GM19239 (cell line): ENCODE results near the gene BABAM2.
"Not testable (repeated sequence)": the region's sequence is repeated elsewhere in the genome, so short reads cannot be mapped to it uniquely, and the experiment has no call there.

ENCODE experiments used
- DNase-seq: peaks from one replicate; pipeline ENCODE4 v3.0.0; 2011; ENCODE audit warnings: low spot score; ENCODE audit not compliant: insufficient read length
- FAIRE-seq: peaks from 2 replicates; lab custom pipeline; 2011; peaks lifted over from hg19 to GRCh38; lab: Jason Lieb, UNC

Gene BABAM2

DNA sequence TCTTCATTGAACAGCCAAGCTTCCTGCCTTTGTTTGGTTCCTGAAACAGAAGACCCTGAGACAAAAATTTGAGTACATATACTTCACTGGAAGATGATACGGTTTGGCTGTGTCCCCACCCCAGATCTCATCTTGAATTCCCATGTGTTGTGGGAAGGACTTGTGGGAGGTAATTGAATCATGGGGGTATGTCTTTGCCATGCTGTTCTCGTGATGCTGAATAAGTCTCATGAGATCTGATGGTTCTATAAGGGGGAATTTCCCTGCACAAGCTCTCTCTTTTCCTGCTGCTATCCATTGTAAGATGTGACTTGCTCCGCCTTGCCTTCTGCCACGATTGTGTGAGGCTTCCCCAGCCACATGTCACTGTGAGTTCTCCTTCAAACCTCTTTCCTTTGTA, 76.5 kb downstream of the BABAM2 start:
- FAIRE-seq = no peak
- no peak for DNase-seq

DNA sequence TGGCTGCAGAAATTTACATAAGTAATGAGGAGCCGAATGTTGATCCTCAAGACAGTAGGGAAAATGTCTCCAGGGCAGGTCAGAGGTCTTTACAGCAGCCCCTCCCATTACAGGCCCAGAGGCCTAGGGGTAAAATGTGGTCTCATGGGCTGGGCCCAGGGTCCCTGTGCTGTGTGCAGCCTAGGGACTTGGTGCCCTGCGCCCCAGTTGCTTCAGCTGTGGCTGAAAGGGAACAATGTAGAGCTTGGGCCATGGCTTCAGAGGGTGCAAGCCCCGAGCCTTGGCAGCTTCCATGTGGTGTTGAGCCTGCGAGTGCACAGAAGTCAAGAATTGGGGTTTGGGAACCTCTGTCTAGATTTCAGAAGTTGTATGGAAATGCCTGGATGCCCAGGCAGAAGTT, 77.5 kb downstream of the BABAM2 start:
- DNase-seq, FAIRE-seq: not testable (repeated sequence)

DNA sequence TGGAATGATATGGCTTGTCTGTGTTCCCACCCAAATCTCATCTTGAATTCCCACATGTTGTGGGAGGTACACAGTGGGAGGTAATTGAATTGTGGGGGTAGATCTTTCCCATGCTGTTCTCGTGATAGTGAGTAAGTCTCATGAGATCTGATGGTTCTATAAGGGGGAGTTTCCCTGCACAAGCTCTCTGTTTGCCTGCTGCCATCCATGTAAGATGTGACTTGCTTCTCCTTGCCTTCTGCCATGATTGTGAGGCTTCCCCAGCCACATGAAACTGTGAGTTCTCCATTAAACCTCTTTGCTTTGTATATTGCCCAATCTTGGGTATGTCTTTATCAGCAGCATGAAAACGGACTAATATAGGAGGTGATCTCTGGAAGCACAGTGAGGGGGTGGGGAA, 78.4 kb downstream of the BABAM2 start:
- DNase-seq, FAIRE-seq: not testable (repeated sequence)

- DNase-seq = no peak
- FAIRE-seq = no peak
Measured at GRCh38 chr2:27972311-27972710, 81.8 kb downstream of the BABAM2 start.

- no peak for DNase-seq
Measured at GRCh38 chr2:27973592-27973991, 83.1 kb downstream of the BABAM2 start.

DNA sequence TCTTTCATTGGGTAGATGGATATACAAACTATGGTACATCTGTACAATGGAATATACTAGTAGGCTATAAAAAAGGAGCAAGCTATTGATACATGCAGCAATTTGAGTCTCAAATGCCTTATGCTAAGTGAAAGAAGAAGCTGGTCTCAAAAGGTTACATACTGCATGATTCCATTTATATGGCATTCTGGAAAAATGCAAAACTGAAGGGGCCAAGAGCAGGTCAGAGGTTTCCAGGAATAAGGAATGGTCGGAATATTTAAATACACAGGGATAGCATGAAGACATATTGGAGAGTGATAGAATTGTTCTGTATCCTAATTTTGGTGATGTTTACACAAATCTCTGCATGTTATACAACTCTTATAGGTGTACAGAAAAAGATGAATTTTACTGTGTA, 85.8 kb downstream of the BABAM2 start:
- no peak for DNase-seq
- FAIRE-seq = no peak

More at GRCh38 chr2:27973592-27973991, 83.1 kb downstream of the BABAM2 start:
- no peak for FAIRE-seq

GRCh38 chr2:27977731-27978312, 87.3 kb downstream of the BABAM2 start:
- no peak for FAIRE-seq
- DNase-seq = no peak

DNA sequence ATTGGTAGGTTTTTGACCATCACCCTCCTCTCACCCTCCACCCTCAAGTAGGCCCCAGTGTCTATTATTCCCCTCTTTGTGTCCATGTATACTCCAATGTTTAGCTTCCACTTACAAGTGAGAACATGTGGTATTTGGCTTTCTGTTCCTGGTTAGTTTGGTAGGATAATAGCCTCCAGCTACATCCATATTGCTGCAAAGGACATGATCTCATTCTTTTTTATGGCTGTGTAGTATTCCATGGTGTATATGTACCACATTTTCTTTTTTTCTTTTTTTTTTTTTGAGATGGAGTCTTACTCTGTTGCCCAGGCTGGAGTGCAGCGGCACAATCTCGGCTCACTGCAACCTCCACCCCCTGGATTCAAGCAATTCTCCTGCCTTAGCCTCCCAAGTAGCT, 88.2 kb downstream of the BABAM2 start:
- FAIRE-seq, DNase-seq: not testable (repeated sequence)

- no peak for DNase-seq
Measured at GRCh38 chr2:27980242-27980641, 89.7 kb downstream of the BABAM2 start.

GRCh38 chr2:27984153-27984552, 93.6 kb downstream of the BABAM2 start:
- FAIRE-seq (no peak), DNase-seq (no peak)

More at GRCh38 chr2:27980242-27980641, 89.7 kb downstream of the BABAM2 start:
- FAIRE-seq = no peak

GRCh38 chr2:27988306-27988705, 97.8 kb downstream of the BABAM2 start:
- FAIRE-seq = no peak
- no peak for DNase-seq

DNA sequence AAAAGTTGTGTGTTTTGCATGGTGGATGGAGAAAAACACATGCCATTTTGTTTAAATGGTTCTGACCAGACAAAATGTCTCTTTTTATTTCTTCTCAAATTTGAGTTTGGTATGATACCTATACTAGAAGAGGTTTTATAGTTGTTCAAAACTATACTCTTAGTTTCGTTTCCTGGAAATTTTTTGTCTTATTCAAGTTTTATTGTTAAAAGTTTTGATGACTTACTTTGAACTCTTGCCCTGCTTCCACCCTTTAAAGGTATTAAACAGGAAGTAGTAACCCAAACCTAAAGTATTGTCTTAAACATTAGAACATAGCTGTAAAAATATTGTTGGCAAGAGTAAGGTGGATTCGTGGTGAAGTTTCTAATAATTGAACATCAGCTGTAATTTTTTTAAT, 98.2 kb downstream of the BABAM2 start:
- DNase-seq (no peak), FAIRE-seq (no peak)

- DNase-seq = no peak
Measured at GRCh38 chr2:27989149-27989548, 98.6 kb downstream of the BABAM2 start.

GRCh38 chr2:27990030-27990590, 99.6 kb downstream of the BABAM2 start:
- DNase-seq (no peak), FAIRE-seq (no peak)

More at GRCh38 chr2:27989149-27989548, 98.6 kb downstream of the BABAM2 start:
- no peak for FAIRE-seq

- FAIRE-seq (no peak), DNase-seq (no peak)
Measured at GRCh38 chr2:27991146-27991545, 100.6 kb downstream of the BABAM2 start.

GRCh38 chr2:27992787-27993401, 102.4 kb downstream of the BABAM2 start:
- DNase-seq = no peak
- no peak for FAIRE-seq

- DNase-seq = no peak
Measured at GRCh38 chr2:27993402-27993787, 102.9 kb downstream of the BABAM2 start.

DNA sequence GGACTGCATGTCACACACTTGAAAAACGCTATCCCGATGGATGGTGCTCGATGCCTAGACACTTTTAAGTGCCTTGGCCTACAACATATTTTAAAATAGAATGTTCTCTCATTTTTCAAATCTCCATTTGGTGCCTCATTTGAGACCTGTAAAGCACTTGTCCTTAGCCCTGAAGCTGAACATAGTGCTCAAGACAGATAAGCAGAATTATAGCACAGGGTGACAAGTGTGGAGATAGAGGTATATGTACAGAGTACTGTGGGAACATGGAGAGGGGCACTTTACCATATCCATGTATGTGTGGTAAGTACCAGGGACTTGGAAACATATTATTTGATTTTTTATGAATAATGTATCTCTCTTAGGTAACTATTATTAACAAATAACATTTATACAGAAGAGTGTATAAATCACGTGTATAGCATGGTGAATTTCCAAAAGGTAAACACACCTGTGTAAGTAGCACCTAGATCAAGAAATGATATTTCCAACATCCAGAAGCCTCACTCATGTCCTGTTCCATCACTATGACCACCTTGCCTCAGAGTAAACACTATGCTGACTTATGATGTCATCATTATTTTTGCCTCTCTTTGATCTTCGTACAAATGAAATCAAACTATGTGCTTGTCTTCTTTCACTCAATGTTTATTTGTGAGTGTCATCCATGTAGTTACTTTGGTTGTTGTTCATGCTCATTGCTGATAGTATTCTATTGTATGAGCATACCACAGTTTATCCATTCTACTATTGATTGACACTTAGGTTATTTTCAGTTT, 103.6 kb downstream of the BABAM2 start:
- FAIRE-seq (no peak), DNase-seq (no peak)

More at GRCh38 chr2:27993402-27993787, 102.9 kb downstream of the BABAM2 start:
- no peak for FAIRE-seq

- no peak for FAIRE-seq
- no peak for DNase-seq
Measured at GRCh38 chr2:27996156-27996922, 105.8 kb downstream of the BABAM2 start.

DNA sequence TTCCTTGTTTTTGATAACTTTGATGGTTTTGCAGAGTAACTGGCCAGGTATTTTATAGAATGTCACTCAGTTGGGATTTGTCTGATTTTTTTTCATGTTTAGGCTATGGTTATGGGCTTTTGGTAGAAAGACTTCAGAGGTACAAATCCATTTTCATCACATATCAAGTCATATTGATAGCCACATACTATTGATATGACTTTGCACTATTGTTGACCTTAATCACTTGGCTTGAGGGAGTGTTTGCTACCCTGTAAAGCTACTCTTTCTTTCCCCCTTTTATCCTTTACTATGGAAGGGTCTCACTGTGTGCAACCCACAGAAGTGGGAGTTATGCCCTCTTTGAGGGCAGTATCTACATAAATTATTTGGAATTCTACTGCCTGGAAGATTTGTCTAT, 109.8 kb downstream of the BABAM2 start:
- FAIRE-seq (no peak), DNase-seq (no peak)
